ENCODE data around the gene RXRG.

Gene RXRG

GRCh38 chr1:165371588-165372225 is 73.2 kb downstream of the RXRG start:
- DNase-seq (ENCODE audit: low read depth in 4 of 4, low spot score in 1 of 4): no peak

DNA sequence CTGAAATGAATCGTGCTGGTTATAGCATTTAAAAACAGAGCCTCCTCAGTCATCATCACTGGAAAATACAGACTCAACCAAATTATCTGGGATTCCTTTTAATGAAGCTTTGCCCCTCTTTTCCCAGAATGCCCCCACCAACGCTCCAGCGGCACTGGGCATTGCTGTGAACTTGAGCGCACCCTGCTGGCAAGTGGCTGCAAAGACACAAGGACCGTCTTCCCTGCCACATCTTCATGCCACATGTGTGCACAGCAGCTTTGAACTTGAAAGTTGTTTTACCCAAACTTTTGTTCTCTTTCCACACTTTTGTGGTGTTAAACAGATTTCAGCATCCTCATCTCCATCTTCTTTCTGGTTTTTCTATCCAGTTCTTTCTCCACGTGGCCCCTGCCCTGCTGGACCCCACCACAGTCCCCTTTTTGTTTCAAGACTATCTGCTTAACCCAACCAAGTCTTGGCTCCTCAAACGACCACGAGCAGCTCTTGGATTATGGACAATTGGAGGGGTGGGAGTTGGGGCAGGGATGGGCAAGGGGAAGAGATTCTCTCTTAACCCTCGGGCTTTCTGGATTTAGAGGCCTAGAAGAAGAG is 75.6 kb downstream of the RXRG start:
- DNase-seq (ENCODE audit: low read depth in 4 of 4, low spot score in 1 of 4): peak; percentile 24 to 37 (median 28)

- DNase-seq (ENCODE audit: low read depth in 4 of 4, low spot score in 1 of 4): peak; percentile 50 to 80 (median 67)
Measured at GRCh38 chr1:165367375-165367993, 77.4 kb downstream of the RXRG start.

DNA sequence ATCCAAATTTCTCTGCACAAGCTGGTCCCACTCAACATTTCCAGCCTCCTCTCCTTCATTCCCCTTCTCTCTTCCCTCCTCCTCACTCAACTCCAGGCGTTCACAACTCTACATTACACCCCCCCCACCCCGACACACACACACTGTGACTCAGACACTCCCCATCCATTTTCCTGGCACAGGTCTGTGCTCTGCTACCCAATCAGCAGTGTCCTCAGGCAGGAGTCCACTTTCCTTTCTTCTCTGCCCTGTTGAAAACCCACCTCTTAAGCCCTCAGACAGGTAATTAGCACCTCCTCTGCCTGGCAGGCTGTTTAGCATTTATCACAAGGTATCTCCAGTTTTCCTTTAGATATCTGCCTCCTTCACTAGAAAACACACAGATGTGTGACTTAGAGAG is 79.6 kb downstream of the RXRG start:
- DNase-seq (ENCODE audit: low read depth in 4 of 4, low spot score in 1 of 4): no peak

DNA sequence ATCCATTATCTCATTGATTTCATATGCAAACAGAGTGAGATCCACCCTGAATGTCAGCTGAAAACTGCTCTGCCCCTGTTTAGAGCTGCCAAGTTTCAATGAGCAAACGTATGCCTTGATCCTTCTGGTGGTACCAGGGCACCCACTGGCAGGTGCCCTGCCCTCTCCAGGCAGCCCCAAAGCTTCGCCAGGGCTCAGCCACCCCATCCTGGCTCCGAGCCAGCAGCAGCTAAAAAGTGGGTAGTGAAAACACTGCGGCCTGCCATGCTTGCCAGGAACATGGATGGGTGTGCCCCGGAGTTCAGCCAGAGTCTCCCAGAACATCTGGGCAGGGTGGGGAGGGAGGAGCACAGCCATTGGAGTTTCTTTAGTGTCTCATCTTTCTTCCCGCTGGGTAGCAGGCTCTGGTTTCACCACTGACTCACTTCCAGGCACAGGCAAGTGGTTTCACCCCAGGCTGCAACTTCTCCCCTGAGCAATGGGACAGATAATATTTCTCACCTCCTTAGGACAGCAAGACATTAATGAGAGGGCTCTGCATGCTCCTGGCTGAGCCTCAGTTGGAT is 80.3 kb downstream of the RXRG start:
- no peak for DNase-seq (ENCODE audit: low read depth in 4 of 4, low spot score in 1 of 4)

- DNase-seq (ENCODE audit: low read depth in 4 of 4, low spot score in 1 of 4): no peak
Measured at GRCh38 chr1:165356876-165357275, 88.0 kb downstream of the RXRG start.

DNA sequence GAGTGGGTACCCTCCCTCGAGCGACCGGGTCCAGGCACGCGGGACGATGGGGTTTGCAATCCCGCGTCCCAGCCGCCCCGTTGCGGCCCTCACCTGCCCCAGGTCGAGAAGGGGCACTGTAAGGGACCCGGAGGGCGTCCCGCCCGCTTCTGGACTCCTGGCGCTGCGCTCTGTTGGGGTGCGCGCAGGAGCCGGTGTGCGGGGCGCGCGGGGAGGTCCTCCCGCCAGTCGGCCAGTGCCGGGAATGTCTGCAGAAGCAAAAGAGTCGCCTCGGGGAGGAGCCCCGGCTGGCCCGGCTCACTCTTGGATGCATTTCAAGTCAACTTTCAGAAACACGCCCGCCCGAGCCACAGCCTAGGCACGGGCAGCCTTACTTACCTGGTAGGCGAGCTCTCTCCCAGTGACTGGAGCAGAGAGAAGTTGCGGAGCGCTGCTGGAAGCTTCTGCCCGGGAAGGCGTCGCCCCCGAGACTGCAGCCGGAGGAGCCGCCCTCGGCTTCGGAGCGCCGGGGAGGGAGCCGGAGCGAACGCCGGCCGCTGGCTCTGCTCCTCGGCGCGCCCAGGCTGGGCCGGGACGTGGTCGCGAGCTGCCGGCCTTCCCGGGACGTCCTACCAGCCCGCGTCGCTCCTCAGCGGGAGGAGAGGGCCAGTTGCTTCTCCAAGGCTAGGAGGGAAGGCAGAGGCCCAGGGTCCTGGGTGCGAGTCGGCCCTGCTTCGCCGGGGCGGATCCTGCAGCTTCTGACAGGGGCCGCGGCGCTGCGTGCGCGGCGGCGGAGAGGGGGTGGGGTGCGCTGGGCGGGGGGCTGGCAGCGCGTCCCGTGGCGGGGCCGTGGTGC is 88.7 kb downstream of the RXRG start, which contains the start of gene LMX1A:
LMX1A (minus strand) TSS at position 739 of the 835 bp plus-strand sequence. CDS start 1,156 bp downstream, outside the sequence.
- DNase-seq (ENCODE audit: low read depth in 4 of 4, low spot score in 1 of 4): no peak

- no peak for DNase-seq (ENCODE audit: low read depth in 4 of 4, low spot score in 1 of 4)
Measured at GRCh38 chr1:165355139-165355976, 89.6 kb downstream of the RXRG start.

GRCh38 chr1:165354739-165355138 is 90.2 kb downstream of the RXRG start:
- DNase-seq (ENCODE audit: low read depth in 4 of 4, low spot score in 1 of 4): no peak

DNA sequence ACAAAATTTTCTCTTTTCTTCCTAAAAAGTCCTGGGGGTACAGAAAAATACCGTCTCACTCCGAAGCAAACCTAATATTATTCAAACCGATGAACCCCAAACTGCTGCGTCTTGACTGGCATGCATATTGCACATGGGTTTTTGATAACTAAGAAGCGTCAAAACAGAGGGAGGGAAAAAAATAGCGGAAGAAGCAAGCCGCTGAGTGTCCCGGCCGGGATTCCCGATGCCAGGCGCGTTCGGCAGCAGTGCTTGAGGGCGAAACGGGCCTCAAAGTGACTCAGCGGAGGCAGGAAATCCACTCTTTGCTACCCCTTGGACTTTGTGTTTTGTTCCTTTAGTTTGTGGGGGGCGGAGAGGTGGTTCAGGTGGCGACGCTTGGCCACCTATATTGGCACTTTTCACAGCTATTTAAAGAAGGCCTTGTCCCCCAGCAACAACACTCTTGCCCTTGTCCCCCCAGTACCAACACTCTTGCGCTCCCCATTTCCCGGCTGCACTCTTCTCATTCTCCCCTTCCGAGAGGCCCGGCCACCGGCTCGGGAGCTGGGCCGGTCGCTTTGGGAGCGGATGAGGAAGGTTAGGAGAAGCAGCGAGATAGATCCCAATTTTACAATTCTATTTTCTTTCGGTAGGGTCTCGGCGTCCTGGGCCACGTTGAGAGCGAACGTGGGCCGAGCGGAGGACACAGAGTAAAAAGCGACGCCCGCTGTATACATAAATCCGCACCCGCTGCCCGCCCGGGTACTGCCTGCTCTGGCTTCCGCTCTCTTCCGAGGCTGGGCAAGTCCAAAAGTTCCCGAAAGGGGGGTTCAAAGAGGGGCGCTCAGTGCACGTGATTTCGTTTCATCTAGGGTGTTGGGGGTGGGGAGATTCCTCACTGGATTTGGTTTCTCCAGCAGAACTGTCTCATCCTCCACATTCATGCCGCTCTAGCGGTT is 90.9 kb downstream of the RXRG start:
- DNase-seq (ENCODE audit: low read depth in 4 of 4, low spot score in 1 of 4): no peak

DNA sequence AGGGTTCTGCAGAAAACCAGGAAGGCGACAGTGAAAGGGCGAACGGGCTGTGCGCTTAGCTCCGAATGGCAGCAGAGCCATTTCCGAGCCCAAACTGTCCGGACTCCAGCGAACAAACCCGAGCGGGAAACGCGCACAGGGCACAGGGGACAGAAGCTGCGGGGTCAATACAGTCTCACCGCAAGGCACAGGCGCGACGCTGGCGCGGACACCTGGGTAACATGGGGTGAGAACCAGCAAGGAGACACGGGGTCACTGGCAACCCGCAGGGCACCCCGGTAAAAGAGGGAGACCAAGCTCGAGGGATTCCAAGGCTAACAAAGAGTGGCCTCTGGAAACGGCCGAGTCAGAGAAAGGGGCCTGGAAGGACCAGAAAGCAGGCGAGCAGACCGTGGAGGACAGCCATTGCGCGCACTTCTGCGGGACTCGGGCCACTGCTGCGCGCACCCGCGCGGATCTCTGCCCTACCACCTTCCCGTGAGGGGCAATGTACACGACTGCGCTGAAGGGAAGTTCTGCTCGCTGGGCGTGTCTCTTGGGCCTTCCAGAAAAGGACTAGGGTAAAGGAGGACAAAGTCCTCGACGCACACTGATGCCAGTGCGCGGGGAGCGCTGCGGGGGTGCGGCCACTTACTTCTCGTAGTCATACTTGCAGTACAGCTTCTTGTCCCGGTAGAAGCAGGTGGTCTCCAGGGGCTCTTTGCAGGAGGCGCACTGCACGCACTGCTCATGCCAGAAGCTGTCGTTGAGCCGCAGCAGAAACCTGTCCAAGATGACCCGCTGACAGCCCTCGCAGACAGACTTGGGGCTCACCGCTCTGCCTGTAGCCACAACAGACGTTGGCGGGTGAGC is 92.3 kb downstream of the RXRG start:
- DNase-seq (ENCODE audit: low read depth in 4 of 4, low spot score in 1 of 4): no peak

DNA sequence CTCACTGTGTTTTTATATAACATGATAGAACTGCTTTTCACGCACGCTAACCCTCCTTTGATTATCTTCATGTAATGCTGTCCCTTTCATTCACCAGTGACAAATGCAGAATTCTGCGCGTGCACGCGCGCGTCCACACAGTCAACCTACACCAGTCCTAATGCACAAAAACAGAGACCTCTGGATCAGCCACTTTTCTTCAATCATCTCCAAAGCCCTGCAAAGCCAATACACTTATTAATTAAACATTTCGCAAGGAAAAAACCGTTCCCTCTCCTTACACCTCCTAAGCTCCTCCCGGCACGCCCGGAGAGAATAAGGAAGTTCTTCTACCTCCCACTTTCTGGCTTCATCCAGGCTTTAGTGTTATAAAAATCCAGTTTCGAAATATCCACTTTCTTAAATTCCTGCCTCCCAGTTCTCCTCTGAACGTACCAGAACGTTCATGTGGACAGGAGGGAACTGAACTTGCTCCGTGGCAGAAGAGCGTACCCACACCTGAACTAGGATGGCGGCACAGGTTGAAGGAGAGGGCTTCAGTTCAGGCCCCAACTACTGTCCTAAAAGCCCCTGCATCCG is 93.0 kb downstream of the RXRG start:
- DNase-seq (ENCODE audit: low read depth in 4 of 4, low spot score in 1 of 4): no peak

Data from stimulated activated CD4-positive, alpha-beta T cell treated with anti-CD3 and anti-CD28 coated beads, Interleukin-1b, Interleukin-23, amount 100 ng/mL, for 24 hours (primary cell).